ENCODE measurements around the gene TOM1L2. TPM values are rescaled to one million over a fixed set of nuclear protein-coding genes. Genes with fewer than 3 reads are reported as not detected.

TOM1L2 gene
- total and polyA plus RNA-seq, 2 of the 4 experiments (the other 2 are of a cell fraction) = 34.4 to 51.7 TPM

DNA sequence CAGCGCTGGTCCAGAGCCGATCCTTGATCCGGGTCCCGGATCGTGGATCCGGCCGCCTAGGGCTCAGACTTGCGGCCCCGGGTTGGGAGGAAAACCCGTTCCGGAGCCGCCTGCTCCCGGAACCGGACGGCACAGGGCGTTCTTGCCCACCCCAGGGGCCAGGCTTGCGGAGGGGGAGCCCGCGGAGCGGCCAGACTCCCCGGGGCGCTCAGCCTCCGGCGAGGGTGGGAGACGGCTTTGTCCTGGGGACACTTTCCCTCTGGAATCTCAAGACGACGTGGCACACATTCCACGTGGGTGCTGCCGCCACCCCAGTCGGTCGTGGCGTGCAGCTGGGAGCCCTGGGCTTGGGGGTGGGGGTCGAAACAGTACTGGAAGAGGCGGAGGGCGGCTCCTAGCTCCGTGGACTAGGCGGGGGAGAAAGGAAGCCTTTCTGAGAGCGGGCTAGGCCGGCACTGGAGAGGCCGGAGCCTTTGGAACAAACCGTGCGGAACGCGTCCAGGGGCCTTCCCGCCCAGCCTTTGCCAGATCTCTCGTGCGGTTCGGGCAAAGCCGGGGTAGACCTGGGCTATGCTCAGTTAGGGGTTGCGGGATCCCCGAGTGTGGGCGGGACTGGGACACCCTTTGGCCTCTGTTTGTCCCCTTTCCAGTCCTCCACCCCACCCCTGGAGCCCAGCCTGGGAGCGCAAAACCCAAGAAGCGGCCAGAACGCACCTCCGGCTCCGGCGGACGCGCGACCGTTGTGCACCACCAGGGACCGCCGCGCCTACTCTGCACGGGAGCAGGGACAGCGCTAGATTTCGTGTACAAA lies 161.9 kb downstream of the TOM1L2 start:
- Histone ChIP-seq H3K9me3 (ENCODE audit: control insufficient read depth, insufficient read depth, low read length) (no peaks in the 10 kb centered on the region), H3K4ac (ENCODE audit: low read depth, low read length) (no peak overlapping the region), H2AK9ac (replicated peaks; ENCODE audit: low read depth, low read length, poor library complexity) (no peak overlapping the region), H3K9ac (ENCODE audit: low read depth, low read length) (no peak overlapping the region), H4K91ac (ENCODE audit: insufficient read depth, low read depth, low read length) (no peak overlapping the region), H3K56ac (ENCODE audit: extremely low read depth, insufficient read depth, low read length) (no peak overlapping the region), H3K4me2 (ENCODE audit: low read depth, low read length) (no peak overlapping the region), H4K5ac (ENCODE audit: low read depth, low read length) (no peak overlapping the region), H2AFZ (replicated peaks; ENCODE audit: low read length, poor library complexity) (no peak overlapping the region), H3K79me1 (ENCODE audit: low read depth in 1 of 2, low read length in 2 of 2) (peaks cover 6 to 41% of the 10 kb centered on the region in 2 experiments; a peak in 2 of 4 replicates), H2AK5ac (ENCODE audit: low read depth, low read length) (no peak overlapping the region), H2BK20ac (ENCODE audit: low read depth, low read length) (no peak overlapping the region), H4K20me1 (ENCODE audit: insufficient read depth, low read length) (peaks cover 57% of the 10 kb centered on the region), H2BK5ac (ENCODE audit: low read depth, low read length, poor library complexity, severe bottlenecking) (no peak overlapping the region), H4K8ac (ENCODE audit: low read depth in 2 of 2, low read length in 2 of 2) (no peak overlapping the region), H3K14ac (replicated peaks; ENCODE audit: low read depth, low read length) (no peak overlapping the region), H3K18ac (ENCODE audit: low read depth, low read length) (no peak overlapping the region), H3K9me1 (ENCODE audit: insufficient read depth, low read length) (no peaks in the 10 kb centered on the region), H3K27ac (ENCODE audit: insufficient read depth, low read length) (no peak overlapping the region), H3K4me3 (ENCODE audit: insufficient read depth, low read depth, low read length) (no peak overlapping the region), H2BK15ac (ENCODE audit: low read depth, low read length) (no peak overlapping the region), H3K27me3 (ENCODE audit: control insufficient read depth, insufficient read depth, low read length) (no peaks in the 10 kb centered on the region), H3K36me3 (ENCODE audit: control insufficient read depth, insufficient read depth, low read length) (peaks cover 64% of the 10 kb centered on the region), H3K23ac (ENCODE audit: low read depth, low read length) (no peak overlapping the region), H3K4me1 (ENCODE audit: control insufficient read depth, insufficient read depth, low read length) (peaks cover 11% of the 10 kb centered on the region), H2BK120ac (ENCODE audit: low read depth, low read length) (no peak overlapping the region)
- TF ChIP-seq MXI1 (IDR thresholded peaks at IDR 0.05; ENCODE audit: borderline replicate concordance, low read depth, low read length) (no peak), CHD1 (IDR thresholded peaks at IDR 0.05; ENCODE audit: low read depth, low read length) (no peak), CEBPB (IDR thresholded peaks at IDR 0.05; ENCODE audit: low read depth, low read length) (no peak), FOS (IDR thresholded peaks at IDR 0.05; ENCODE audit: low read depth, low read length) (no peak), BHLHE40 (IDR thresholded peaks at IDR 0.05; ENCODE audit: low read depth, low read length) (no peak), POLR2A (IDR thresholded peaks at IDR 0.05; ENCODE audit: low read depth, low read length) (no peak), RFX5 (IDR thresholded peaks at IDR 0.05; ENCODE audit: low read depth, low read length) (no peak), RAD21 (IDR thresholded peaks at IDR 0.05; ENCODE audit: low read length) (no peak), RCOR1 (IDR thresholded peaks at IDR 0.05; ENCODE audit: insufficient replicate concordance, low read length) (no peak), MAZ (IDR thresholded peaks at IDR 0.05; ENCODE audit: borderline replicate concordance, low read depth, low read length) (no peak), SMC3 (IDR thresholded peaks at IDR 0.05; ENCODE audit: low read depth, low read length) (no peak)
- TF ChIP-seq, protein P1, sequence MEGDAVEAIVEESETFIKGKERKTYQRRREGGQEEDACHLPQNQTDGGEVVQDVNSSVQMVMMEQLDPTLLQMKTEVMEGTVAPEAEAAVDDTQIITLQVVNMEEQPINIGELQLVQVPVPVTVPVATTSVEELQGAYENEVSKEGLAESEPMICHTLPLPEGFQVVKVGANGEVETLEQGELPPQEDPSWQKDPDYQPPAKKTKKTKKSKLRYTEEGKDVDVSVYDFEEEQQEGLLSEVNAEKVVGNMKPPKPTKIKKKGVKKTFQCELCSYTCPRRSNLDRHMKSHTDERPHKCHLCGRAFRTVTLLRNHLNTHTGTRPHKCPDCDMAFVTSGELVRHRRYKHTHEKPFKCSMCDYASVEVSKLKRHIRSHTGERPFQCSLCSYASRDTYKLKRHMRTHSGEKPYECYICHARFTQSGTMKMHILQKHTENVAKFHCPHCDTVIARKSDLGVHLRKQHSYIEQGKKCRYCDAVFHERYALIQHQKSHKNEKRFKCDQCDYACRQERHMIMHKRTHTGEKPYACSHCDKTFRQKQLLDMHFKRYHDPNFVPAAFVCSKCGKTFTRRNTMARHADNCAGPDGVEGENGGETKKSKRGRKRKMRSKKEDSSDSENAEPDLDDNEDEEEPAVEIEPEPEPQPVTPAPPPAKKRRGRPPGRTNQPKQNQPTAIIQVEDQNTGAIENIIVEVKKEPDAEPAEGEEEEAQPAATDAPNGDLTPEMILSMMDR (conservative IDR thresholded peaks at IDR 0.05; ENCODE audit: low read depth, low read length) = no peak
- TF ChIP-seq, protein P2, sequence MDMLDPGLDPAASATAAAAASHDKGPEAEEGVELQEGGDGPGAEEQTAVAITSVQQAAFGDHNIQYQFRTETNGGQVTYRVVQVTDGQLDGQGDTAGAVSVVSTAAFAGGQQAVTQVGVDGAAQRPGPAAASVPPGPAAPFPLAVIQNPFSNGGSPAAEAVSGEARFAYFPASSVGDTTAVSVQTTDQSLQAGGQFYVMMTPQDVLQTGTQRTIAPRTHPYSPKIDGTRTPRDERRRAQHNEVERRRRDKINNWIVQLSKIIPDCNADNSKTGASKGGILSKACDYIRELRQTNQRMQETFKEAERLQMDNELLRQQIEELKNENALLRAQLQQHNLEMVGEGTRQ (IDR thresholded peaks at IDR 0.05; ENCODE audit: low read depth, low read length) = no peak
- in situ Hi-C loops (cut with MboI; ENCODE audit: low sequenced_read_pairs) (no loop called here), dilution Hi-C loops (cut with HindIII; ENCODE audit: low sequenced_read_pairs, unreplicated experiment) (no loop called here), intact Hi-C loops (cut with micrococcal nuclease) (no loop called here)
- WGBS, 2 experiments (ENCODE audit: extremely low coverage in 2 of 2, insufficient read length in 1 of 2) = 62% methylated on average over 39 of the region's 68 CpGs; no CpG with 5 or more reads in 1 of the 2 experiments
- DNase-seq = no peak
- no TSS peak for BruUV-seq (replicated peaks)
- no peak for ATAC-seq (ENCODE audit: low read depth)
- CTCF ChIA-PET = no interaction called here
- POLR2A ChIA-PET (ENCODE audit: unreplicated experiment) = no interaction called here

Data from IMR-90 (cell line).